OCI-LY3 (cell line): ENCODE results near the gene GRID2.

Experiments used
- CTCF ChIP-seq: fragments of 200-600, 300-600 bp; sonication (generic); IDR thresholded peaks from 2 replicates; pipeline ENCODE4 v1.5.1; 2014; ENCODE audit warnings: antibody characterized with exemption, low read length, low read depth
- EZH2phosphoT487 ChIP-seq: fragments of 200-600 bp; shearing (Covaris generic); IDR thresholded peaks from 2 replicates; pipeline ENCODE4 v1.6.1; 2018; ENCODE audit warnings: antibody characterized with exemption, mixed run types, low read depth

DNA sequence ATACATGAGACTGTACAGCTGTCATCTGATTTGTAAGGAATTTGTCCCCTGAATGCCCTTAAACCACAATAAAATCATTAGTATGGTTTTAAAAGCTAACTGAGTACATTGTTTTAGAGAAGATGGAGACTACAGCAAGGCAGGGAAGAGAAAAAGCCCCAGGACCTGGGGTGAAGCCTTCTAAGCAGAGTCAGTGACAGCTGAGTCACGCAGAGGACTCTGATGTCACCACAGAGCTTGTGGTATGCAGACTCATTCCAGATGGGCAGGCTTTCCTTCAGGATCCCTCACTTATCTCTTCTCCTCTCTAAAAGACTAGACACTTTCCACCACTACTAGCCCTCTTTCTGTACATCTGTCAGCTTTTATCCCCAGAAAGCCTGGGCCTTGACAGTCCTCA lies 1427.7 kb downstream of the GRID2 start:
- TF ChIP-seq CTCF (no peak), EZH2phosphoT487 (no peak)
